SK-MEL-5 (cell line): ENCODE results near the gene NUDT14. TPM values are rescaled to one million over a fixed set of nuclear protein-coding genes. Genes with fewer than 3 reads are reported as not detected.

Experiments used
- DNase-seq: peaks from one replicate; pipeline ENCODE4 v3.0.0-alpha.2; 2016; ENCODE audit warnings: low read depth, low spot score
- in situ Hi-C: cut with HindIII; loops from 2 replicates; pipeline ENCODE4 v1.10.0; 2016; ENCODE audit warnings: low sequenced_read_pairs, high pct_unique_total_duplicates, low pct_unique_long_range_greater_than_20kb
- total RNA-seq: library from RNA; depleted of rRNA; stranded (reverse); fragments of >200 nt; shearing (Covaris generic); gene quantifications from 2 replicates; pipeline ENCODE4 v1.2.3, GENCODE V29; 2014

The NUDT14 gene
- total RNA-seq, 1 experiment from 2014 or later, result 35.2 TPM

- in situ Hi-C loops, result no loop called here
- DNase-seq, result no peak
Measured at GRCh38 chr14:105203701-105204100, 22.6 kb upstream of the NUDT14 start.

GRCh38 chr14:105203057-105203531 lies 22.0 kb upstream of the NUDT14 start:
- peak; percentile 64 for DNase-seq
- in situ Hi-C loops, result no loop called here

- DNase-seq, result no peak
- in situ Hi-C loops, result no loop called here
Measured at GRCh38 chr14:105201925-105202513, 20.9 kb upstream of the NUDT14 start.

GRCh38 chr14:105201156-105201924 lies 20.2 kb upstream of the NUDT14 start:
- no peak for DNase-seq
- in situ Hi-C loops, result no loop called here

GRCh38 chr14:105200641-105201040 lies 19.5 kb upstream of the NUDT14 start:
- no peak for DNase-seq
- in situ Hi-C loops, result no loop called here

GRCh38 chr14:105200074-105200473 lies 19.0 kb upstream of the NUDT14 start:
- in situ Hi-C loops, result no loop called here
- no peak for DNase-seq

GRCh38 chr14:105199093-105199492 lies 18.0 kb upstream of the NUDT14 start:
- no peak for DNase-seq
- in situ Hi-C loops, result no loop called here

- no peak for DNase-seq
- in situ Hi-C loops, result no loop called here
Measured at GRCh38 chr14:105198588-105198987, 17.5 kb upstream of the NUDT14 start.

- in situ Hi-C loops, result no loop called here
- no peak for DNase-seq
Measured at GRCh38 chr14:105197211-105197641, 16.1 kb upstream of the NUDT14 start.

- no peak for DNase-seq
- in situ Hi-C loops, result no loop called here
Measured at GRCh38 chr14:105196265-105196960, 15.3 kb upstream of the NUDT14 start.

GRCh38 chr14:105195522-105196264 lies 14.6 kb upstream of the NUDT14 start:
- in situ Hi-C loops, result no loop called here
- DNase-seq, result no peak

- in situ Hi-C loops, result no loop called here
- no peak for DNase-seq
Measured at GRCh38 chr14:105195051-105195450, 13.9 kb upstream of the NUDT14 start.

- DNase-seq, result no peak
- in situ Hi-C loops, result no loop called here
Measured at GRCh38 chr14:105193916-105194782, 13.0 kb upstream of the NUDT14 start.

- DNase-seq, result no peak
- in situ Hi-C loops, result no loop called here
Measured at GRCh38 chr14:105192866-105193731, 12.0 kb upstream of the NUDT14 start.

- DNase-seq, result peak; percentile 39
Measured at GRCh38 chr14:105187935-105188524, 6.9 kb upstream of the NUDT14 start.

GRCh38 chr14:105187116-105187515 lies 6.0 kb upstream of the NUDT14 start:
- DNase-seq, result no peak

More at GRCh38 chr14:105187935-105188524, 6.9 kb upstream of the NUDT14 start:
- in situ Hi-C loops, result no loop called here

More at GRCh38 chr14:105187116-105187515, 6.0 kb upstream of the NUDT14 start:
- in situ Hi-C loops, result no loop called here
